Neural cell (in vitro differentiated cells): ENCODE results near the gene CRAMP1.

Experiments
- EP300 ChIP-seq: fragments of 450-650 bp; conservative IDR thresholded peaks from 2 replicates; pipeline ENCODE4 v1.6.1; 2014; ENCODE audit warnings: antibody characterized with exemption, mild to moderate bottlenecking, moderate library complexity; ENCODE audit not compliant: poor library complexity, severe bottlenecking
- EZH2 ChIP-seq: fragments of 200-600, 300-800 bp; shearing (Covaris generic), sonication (generic); IDR thresholded peaks from 2 replicates; pipeline ENCODE4 v1.6.1; 2014; ENCODE audit warnings: antibody characterized with exemption, low read length, borderline replicate concordance, mild to moderate bottlenecking; ENCODE audit not compliant: insufficient read depth, poor library complexity, severe bottlenecking
- MXI1 ChIP-seq: fragments of 450-650 bp; conservative IDR thresholded peaks from 2 replicates; pipeline ENCODE4 v1.6.1; 2014; ENCODE audit warnings: antibody characterized with exemption, mild to moderate bottlenecking; ENCODE audit not compliant: poor library complexity, severe bottlenecking
- POLR2AphosphoS5 ChIP-seq: IDR thresholded peaks from 2 replicates; pipeline ENCODE4 v1.6.1; 2012
- RAD21 ChIP-seq: fragments of 450-650 bp; conservative IDR thresholded peaks from 2 replicates; pipeline ENCODE4 v1.6.1; 2014; ENCODE audit warnings: antibody characterized with exemption, mild to moderate bottlenecking, moderate library complexity
- SMC3 ChIP-seq: fragments of 450-650 bp; conservative IDR thresholded peaks from 2 replicates; pipeline ENCODE4 v1.6.1; 2014; ENCODE audit warnings: antibody characterized with exemption, mild to moderate bottlenecking, moderate library complexity; ENCODE audit not compliant: poor library complexity
- TAF1 ChIP-seq: IDR thresholded peaks from 2 replicates; pipeline ENCODE4 v1.6.1; 2012; ENCODE audit warnings: low read depth
- TF ChIP-seq, protein P1 (sequence below): fragments of 450-650 bp; IDR thresholded peaks from 2 replicates; pipeline ENCODE4 v1.5.1; 2014; ENCODE audit warnings: antibody characterized with exemption, mild to moderate bottlenecking, moderate library complexity; ENCODE audit not compliant: poor library complexity, severe bottlenecking
- TF ChIP-seq, protein P2 (sequence below): IDR thresholded peaks from 2 replicates; pipeline ENCODE4 v1.6.1; 2012; ENCODE audit warnings: borderline replicate concordance

DNA sequence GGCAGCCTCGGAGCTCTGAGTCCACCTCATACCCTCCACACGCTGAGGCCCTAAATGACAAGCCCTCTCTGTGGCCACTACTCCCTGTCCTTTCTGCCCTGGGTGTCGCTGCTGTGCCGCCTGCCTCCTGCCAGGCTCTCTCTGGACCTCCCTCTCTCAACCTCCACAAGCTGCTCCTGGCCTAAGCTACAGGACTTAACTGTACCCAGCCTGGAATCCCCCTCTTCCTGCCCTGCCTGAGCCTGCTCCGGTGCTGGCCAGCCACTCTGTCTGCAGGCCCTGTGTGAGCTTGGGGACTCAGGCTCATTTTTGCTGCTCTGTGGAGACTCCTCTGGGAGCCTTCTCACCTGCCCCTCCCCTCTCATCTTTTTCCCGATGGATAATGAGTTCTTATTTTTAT, 21.8 kb upstream of the CRAMP1 start:
- TF ChIP-seq EP300 (no peak), RAD21 (no peak), POLR2AphosphoS5 (no peak), EZH2 (no peak), MXI1 (no peak), TAF1 (no peak), SMC3 (no peak)
- TF ChIP-seq, protein P1, sequence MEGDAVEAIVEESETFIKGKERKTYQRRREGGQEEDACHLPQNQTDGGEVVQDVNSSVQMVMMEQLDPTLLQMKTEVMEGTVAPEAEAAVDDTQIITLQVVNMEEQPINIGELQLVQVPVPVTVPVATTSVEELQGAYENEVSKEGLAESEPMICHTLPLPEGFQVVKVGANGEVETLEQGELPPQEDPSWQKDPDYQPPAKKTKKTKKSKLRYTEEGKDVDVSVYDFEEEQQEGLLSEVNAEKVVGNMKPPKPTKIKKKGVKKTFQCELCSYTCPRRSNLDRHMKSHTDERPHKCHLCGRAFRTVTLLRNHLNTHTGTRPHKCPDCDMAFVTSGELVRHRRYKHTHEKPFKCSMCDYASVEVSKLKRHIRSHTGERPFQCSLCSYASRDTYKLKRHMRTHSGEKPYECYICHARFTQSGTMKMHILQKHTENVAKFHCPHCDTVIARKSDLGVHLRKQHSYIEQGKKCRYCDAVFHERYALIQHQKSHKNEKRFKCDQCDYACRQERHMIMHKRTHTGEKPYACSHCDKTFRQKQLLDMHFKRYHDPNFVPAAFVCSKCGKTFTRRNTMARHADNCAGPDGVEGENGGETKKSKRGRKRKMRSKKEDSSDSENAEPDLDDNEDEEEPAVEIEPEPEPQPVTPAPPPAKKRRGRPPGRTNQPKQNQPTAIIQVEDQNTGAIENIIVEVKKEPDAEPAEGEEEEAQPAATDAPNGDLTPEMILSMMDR = no peak
- TF ChIP-seq, protein P2, sequence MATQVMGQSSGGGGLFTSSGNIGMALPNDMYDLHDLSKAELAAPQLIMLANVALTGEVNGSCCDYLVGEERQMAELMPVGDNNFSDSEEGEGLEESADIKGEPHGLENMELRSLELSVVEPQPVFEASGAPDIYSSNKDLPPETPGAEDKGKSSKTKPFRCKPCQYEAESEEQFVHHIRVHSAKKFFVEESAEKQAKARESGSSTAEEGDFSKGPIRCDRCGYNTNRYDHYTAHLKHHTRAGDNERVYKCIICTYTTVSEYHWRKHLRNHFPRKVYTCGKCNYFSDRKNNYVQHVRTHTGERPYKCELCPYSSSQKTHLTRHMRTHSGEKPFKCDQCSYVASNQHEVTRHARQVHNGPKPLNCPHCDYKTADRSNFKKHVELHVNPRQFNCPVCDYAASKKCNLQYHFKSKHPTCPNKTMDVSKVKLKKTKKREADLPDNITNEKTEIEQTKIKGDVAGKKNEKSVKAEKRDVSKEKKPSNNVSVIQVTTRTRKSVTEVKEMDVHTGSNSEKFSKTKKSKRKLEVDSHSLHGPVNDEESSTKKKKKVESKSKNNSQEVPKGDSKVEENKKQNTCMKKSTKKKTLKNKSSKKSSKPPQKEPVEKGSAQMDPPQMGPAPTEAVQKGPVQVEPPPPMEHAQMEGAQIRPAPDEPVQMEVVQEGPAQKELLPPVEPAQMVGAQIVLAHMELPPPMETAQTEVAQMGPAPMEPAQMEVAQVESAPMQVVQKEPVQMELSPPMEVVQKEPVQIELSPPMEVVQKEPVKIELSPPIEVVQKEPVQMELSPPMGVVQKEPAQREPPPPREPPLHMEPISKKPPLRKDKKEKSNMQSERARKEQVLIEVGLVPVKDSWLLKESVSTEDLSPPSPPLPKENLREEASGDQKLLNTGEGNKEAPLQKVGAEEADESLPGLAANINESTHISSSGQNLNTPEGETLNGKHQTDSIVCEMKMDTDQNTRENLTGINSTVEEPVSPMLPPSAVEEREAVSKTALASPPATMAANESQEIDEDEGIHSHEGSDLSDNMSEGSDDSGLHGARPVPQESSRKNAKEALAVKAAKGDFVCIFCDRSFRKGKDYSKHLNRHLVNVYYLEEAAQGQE = no peak
